PC-9 (cell line): ENCODE results near the gene GPR143. TPM values are rescaled to one million over a fixed set of nuclear protein-coding genes. Genes with fewer than 3 reads are reported as not detected.

Experiments
- BruUV-seq: library from RNA; stranded (reverse); fragments of 400-500 nt; replicated peaks from 2 replicates; lab custom pipeline; 2021; lab: Mats Ljungman, UMichigan
- CTCF ChIA-PET: fragments of 300-600 bp; sonication (Branson Sonifier 250); formaldehyde crosslinking; loops from one replicate; lab custom pipeline; 2022; ENCODE audit warnings: antibody characterized with exemption; lab: Charles Lee
- POLR2A ChIA-PET: fragments of 300-600 bp; sonication (Branson Sonifier 250); formaldehyde crosslinking; loops from one replicate; lab custom pipeline; 2022; ENCODE audit warnings: antibody characterized with exemption; ENCODE audit not compliant: unreplicated experiment; lab: Charles Lee
- DNase-seq, 2 experiments: peaks; one replicate each; pipeline versions ENCODE4 v3.0.0 to v3.0.0-alpha.2; 2015 to 2022; ENCODE audit warnings: mixed read lengths in 1 of 2
- H2AFZ ChIP-seq: fragments of 200-600 bp; sonication (generic); 2 replicates; pipeline ENCODE4 v1.8.1; 2017; ENCODE audit warnings: antibody characterized with exemption
- H3F3A ChIP-seq: fragments of 200-600 bp; sonication (generic); 2 replicates; pipeline ENCODE4 v1.8.1; 2017; ENCODE audit warnings: antibody characterized with exemption, mild to moderate bottlenecking, low read depth; ENCODE audit not compliant: insufficient read depth
- H3K27ac ChIP-seq: fragments of 200-600 bp; sonication (generic); 2 replicates; pipeline ENCODE4 v1.6.1; 2016; ENCODE audit warnings: mixed run types
- H3K27me3 ChIP-seq: fragments of 200-600 bp; sonication (generic); 2 replicates; pipeline ENCODE4 v1.6.1; 2016; ENCODE audit warnings: low read depth, mixed run types; ENCODE audit not compliant: insufficient read depth
- H3K36me3 ChIP-seq: fragments of 200-600 bp; sonication (generic); 2 replicates; pipeline ENCODE4 v1.6.1; 2016; ENCODE audit warnings: low read depth, mixed run types
- H3K4me1 ChIP-seq: fragments of 200-600 bp; sonication (generic); replicated peaks from 2 replicates; pipeline ENCODE4 v1.6.1; 2016; ENCODE audit warnings: mixed run types; ENCODE audit not compliant: insufficient read depth
- H3K4me2 ChIP-seq: fragments of 200-600 bp; sonication (generic); 2 replicates; pipeline ENCODE4 v1.6.1; 2017; ENCODE audit warnings: mixed run types
- H3K4me3 ChIP-seq: fragments of 200-600 bp; sonication (generic); 2 replicates; pipeline ENCODE4 v1.6.1; 2016; ENCODE audit warnings: mixed run types
- H3K79me2 ChIP-seq: fragments of 200-600 bp; sonication (generic); 2 replicates; pipeline ENCODE4 v1.6.1; 2017; ENCODE audit warnings: low read depth, mixed run types
- H3K9me2 ChIP-seq: fragments of 200-600 bp; sonication (generic); 2 replicates; pipeline ENCODE4 v1.8.1; 2017; ENCODE audit warnings: mild to moderate bottlenecking; ENCODE audit not compliant: insufficient read depth
- H3K9me3 ChIP-seq: fragments of 200-600 bp; sonication (generic); 2 replicates; pipeline ENCODE4 v1.8.1; 2016; ENCODE audit warnings: low read depth; ENCODE audit not compliant: insufficient read depth
- H4K20me1 ChIP-seq: fragments of 200-600 bp; sonication (generic); 2 replicates; pipeline ENCODE4 v1.8.1; 2017; ENCODE audit not compliant: insufficient read depth
- CTCF ChIP-seq: fragments of 200-600 bp; sonication (generic); conservative IDR thresholded peaks from 2 replicates; pipeline ENCODE4 v1.6.1; 2017; ENCODE audit warnings: mixed run types, antibody characterized with exemption, mild to moderate bottlenecking, moderate library complexity
- EZH2 ChIP-seq: fragments of 200-600 bp; sonication (generic); IDR thresholded peaks from 2 replicates; pipeline ENCODE4 v1.8.0; 2017; ENCODE audit warnings: antibody characterized with exemption, low read depth
- intact Hi-C: fragments of 100-400 bp; cut with micrococcal nuclease; formaldehyde crosslinking; loops from one replicate; pipeline ENCODE4 v1.10.0; 2022; ENCODE audit not compliant: unreplicated experiment
- total RNA-seq: library from RNA; stranded (reverse); gene quantifications from 2 replicates; pipeline ENCODE4 v1.2.3, GENCODE V29; 2021

Gene GPR143
- total RNA-seq, 1 experiment from 2014 or later: not detected

GRCh38 chrX:9701790-9702189 is 63.9 kb downstream of the GPR143 start:
- Histone ChIP-seq H4K20me1 (no peaks in the 10 kb centered on the region), H3K4me1 (no peaks in the 10 kb centered on the region), H3K36me3 (no peaks in the 10 kb centered on the region), H3F3A (no peaks in the 10 kb centered on the region), H3K9me2 (no peaks in the 10 kb centered on the region), H3K9me3 (no peaks in the 10 kb centered on the region), H3K4me3 (no peak overlapping the region), H2AFZ (no peak overlapping the region), H3K27me3 (no peaks in the 10 kb centered on the region), H3K79me2 (no peaks in the 10 kb centered on the region), H3K27ac (no peak overlapping the region), H3K4me2 (no peak overlapping the region)
- TF ChIP-seq CTCF: no peak
- TF ChIP-seq EZH2: no peak
- intact Hi-C loops: loop anchor here (10.0 kb wide), 1 partner anchor 957 kb away; no protein-coding TSS in a partner anchor
- POLR2A ChIA-PET: interaction anchor here (0.6 kb wide), 1 partner anchor 383 kb away, joined by 3 read pairs; no protein-coding TSS in a partner anchor
- no TSS peak for BruUV-seq
- DNase-seq: no peak
- CTCF ChIA-PET: interaction anchor here (0.6 kb wide), 1 partner anchor 978 kb away, joined by 4 read pairs; no protein-coding TSS in a partner anchor

- Histone ChIP-seq H3K4me1 (no peaks in the 10 kb centered on the region), H3K79me2 (no peaks in the 10 kb centered on the region), H3K27ac (no peak overlapping the region), H3K9me3 (no peaks in the 10 kb centered on the region), H2AFZ (no peak overlapping the region), H4K20me1 (no peaks in the 10 kb centered on the region), H3K9me2 (no peaks in the 10 kb centered on the region), H3K4me2 (no peak overlapping the region), H3K36me3 (no peaks in the 10 kb centered on the region), H3K27me3 (no peaks in the 10 kb centered on the region), H3F3A (no peaks in the 10 kb centered on the region), H3K4me3 (no peak overlapping the region)
- intact Hi-C loops: loop anchor here (10.0 kb wide), 1 partner anchor 956 kb away; no protein-coding TSS in a partner anchor
- DNase-seq: no peak
- POLR2A ChIA-PET: no interaction called here
- CTCF ChIA-PET: no interaction called here
- BruUV-seq: no TSS peak
- no peak for TF ChIP-seq EZH2
- TF ChIP-seq CTCF: no peak
Observed at GRCh38 chrX:9700555-9700954, 65.1 kb downstream of the GPR143 start.

GRCh38 chrX:9698576-9698975 is 67.1 kb downstream of the GPR143 start:
- POLR2A ChIA-PET: no interaction called here
- no peaks in the 10 kb centered on the region for H3K4me1 ChIP-seq
- no peaks in the 10 kb centered on the region for H3K9me3 ChIP-seq
- H2AFZ ChIP-seq: no peak overlapping the region
- BruUV-seq: no TSS peak
- H3F3A ChIP-seq: no peaks in the 10 kb centered on the region
- H4K20me1 ChIP-seq: no peaks in the 10 kb centered on the region
- H3K27me3 ChIP-seq: no peaks in the 10 kb centered on the region
- DNase-seq: no peak
- H3K9me2 ChIP-seq: no peaks in the 10 kb centered on the region
- TF ChIP-seq EZH2: no peak
- no peak for TF ChIP-seq CTCF
- H3K4me3 ChIP-seq: no peak overlapping the region
- H3K27ac ChIP-seq: no peak overlapping the region
- intact Hi-C loops: no loop called here
- no peaks in the 10 kb centered on the region for H3K36me3 ChIP-seq
- H3K4me2 ChIP-seq: no peak overlapping the region
- H3K79me2 ChIP-seq: no peaks in the 10 kb centered on the region
- CTCF ChIA-PET: no interaction called here
